ENCODE results near the gene ATG10.

DNA sequence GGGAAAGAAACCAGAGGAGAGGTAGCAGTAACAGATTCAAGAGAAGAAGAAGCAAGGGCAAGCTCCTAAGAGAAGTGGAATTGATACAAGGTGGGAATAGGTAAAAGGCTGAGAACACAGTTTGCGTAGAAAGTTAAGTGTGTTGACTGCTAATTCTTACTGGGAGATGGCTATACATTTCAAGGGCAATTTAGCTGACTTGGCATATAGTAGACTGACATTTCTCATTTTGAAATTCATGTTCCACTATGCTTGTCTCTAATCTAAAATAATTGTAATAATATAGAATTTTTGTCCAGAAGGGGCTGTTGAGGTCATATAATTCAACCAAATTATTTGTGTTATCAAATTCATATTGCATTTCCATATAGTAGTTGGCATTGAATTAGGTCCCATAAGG is 144.0 kb downstream of the ATG10 start:
- TF ChIP-seq, protein P1, sequence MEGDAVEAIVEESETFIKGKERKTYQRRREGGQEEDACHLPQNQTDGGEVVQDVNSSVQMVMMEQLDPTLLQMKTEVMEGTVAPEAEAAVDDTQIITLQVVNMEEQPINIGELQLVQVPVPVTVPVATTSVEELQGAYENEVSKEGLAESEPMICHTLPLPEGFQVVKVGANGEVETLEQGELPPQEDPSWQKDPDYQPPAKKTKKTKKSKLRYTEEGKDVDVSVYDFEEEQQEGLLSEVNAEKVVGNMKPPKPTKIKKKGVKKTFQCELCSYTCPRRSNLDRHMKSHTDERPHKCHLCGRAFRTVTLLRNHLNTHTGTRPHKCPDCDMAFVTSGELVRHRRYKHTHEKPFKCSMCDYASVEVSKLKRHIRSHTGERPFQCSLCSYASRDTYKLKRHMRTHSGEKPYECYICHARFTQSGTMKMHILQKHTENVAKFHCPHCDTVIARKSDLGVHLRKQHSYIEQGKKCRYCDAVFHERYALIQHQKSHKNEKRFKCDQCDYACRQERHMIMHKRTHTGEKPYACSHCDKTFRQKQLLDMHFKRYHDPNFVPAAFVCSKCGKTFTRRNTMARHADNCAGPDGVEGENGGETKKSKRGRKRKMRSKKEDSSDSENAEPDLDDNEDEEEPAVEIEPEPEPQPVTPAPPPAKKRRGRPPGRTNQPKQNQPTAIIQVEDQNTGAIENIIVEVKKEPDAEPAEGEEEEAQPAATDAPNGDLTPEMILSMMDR (IDR thresholded peaks at IDR 0.05), result no peak
- no peak for TF ChIP-seq POLR2A (IDR thresholded peaks at IDR 0.05)

All from prostate gland (tissue), 2 donors.